CD14-positive monocyte (primary cell): ENCODE measurements around the gene INPP5A. TPM values are rescaled to one million over a fixed set of nuclear protein-coding genes. Genes with fewer than 3 reads are reported as not detected.
A peak's percentile ranks its signal among the peaks of the same experiment; 100 is the strongest.

Experiments
- DNase-seq, 3 donors: peaks; one replicate each; pipeline ENCODE4 v3.0.0-alpha.2; 2011 to 2022
- H2AFZ ChIP-seq: 2 replicates; pipeline ENCODE4 v1.6.0; 2012; ENCODE audit warnings: mild to moderate bottlenecking, low read depth, low read length, inconsistent platforms; ENCODE audit not compliant: insufficient read depth, poor library complexity, severe bottlenecking
- H3K27ac ChIP-seq, 2 donors: 1 replicate in 1 of 2; 2 replicates in 1 of 2; pipeline ENCODE4 v1.5.1; 2012 to 2013; ENCODE audit warnings: low read length in 2 of 2, control low read depth in 1 of 2, inconsistent platforms in 1 of 2, low read depth in 1 of 2, mild to moderate bottlenecking in 1 of 2
- H3K27me3 ChIP-seq, 2 donors: one replicate each; pipeline versions ENCODE4 v1.6.0 to v1.6.1; 2011 to 2013; ENCODE audit warnings: low read length in 2 of 2; ENCODE audit not compliant: control insufficient read depth in 2 of 2, insufficient read depth in 2 of 2
- H3K36me3 ChIP-seq, 2 donors: replicated peaks in 1 of 2; 1 replicate in 1 of 2; 2 replicates in 1 of 2; pipeline versions ENCODE4 v1.5.1 to v1.6.1; 2012 to 2013; ENCODE audit warnings: low read length in 2 of 2, control low read depth in 1 of 2, inconsistent platforms in 1 of 2, mild to moderate bottlenecking in 1 of 2; ENCODE audit not compliant: insufficient read depth in 2 of 2, control insufficient read depth in 1 of 2
- H3K4me1 ChIP-seq, 2 donors: 1 replicate in 1 of 2; 2 replicates in 1 of 2; pipeline versions ENCODE4 v1.5.1 to v1.6.1; 2012 to 2013; ENCODE audit warnings: low read length in 2 of 2, control low read depth in 1 of 2, inconsistent platforms in 1 of 2, mild to moderate bottlenecking in 1 of 2, moderate library complexity in 1 of 2; ENCODE audit not compliant: insufficient read depth in 2 of 2, control insufficient read depth in 1 of 2
- H3K4me2 ChIP-seq: replicated peaks from 2 replicates; pipeline ENCODE3; 2012; ENCODE audit warnings: low read length, moderate library complexity, mild to moderate bottlenecking; ENCODE audit not compliant: poor library complexity, severe bottlenecking; ENCODE audit errors: extremely low read depth
- H3K4me3 ChIP-seq, 3 experiments: fragments of 200-600 bp in 1 of 3; sonication (generic) in 1 of 3; replicated peaks in 1 of 3; 1 replicate in 2 of 3; 2 replicates in 1 of 3; pipeline ENCODE4 v1.5.1; 2011 to 2013; ENCODE audit warnings: low read length in 3 of 3, mild to moderate bottlenecking in 3 of 3, control low read depth in 2 of 3, low read depth in 2 of 3, inconsistent platforms in 1 of 3, moderate library complexity in 1 of 3
- H3K79me2 ChIP-seq: 2 replicates; pipeline ENCODE4 v1.6.0; 2012; ENCODE audit warnings: mild to moderate bottlenecking, control low read depth, inconsistent platforms, low read length, moderate library complexity; ENCODE audit not compliant: insufficient read depth
- H3K9ac ChIP-seq: 2 replicates; pipeline ENCODE4 v1.6.0; 2017; ENCODE audit warnings: low read length, mild to moderate bottlenecking; ENCODE audit not compliant: insufficient read depth, poor library complexity, severe bottlenecking
- H3K9me3 ChIP-seq, 2 donors: replicated peaks in 1 of 2; 1 replicate in 1 of 2; 2 replicates in 1 of 2; pipeline versions ENCODE4 v1.5.1 to v1.6.1; 2012 to 2013; ENCODE audit warnings: low read length in 2 of 2, control low read depth in 1 of 2; ENCODE audit not compliant: control insufficient read depth in 1 of 2, insufficient read depth in 1 of 2
- H4K20me1 ChIP-seq: 2 replicates; pipeline ENCODE4 v1.6.0; 2012; ENCODE audit warnings: mild to moderate bottlenecking, low read length, control low read depth, moderate library complexity; ENCODE audit not compliant: insufficient read depth
- H3K27ac Mint-ChIP-seq, 7 donors: one replicate each; pipeline ENCODE4 v1.8.0; 2020; ENCODE audit warnings: mild to moderate bottlenecking in 7 of 7, mixed read lengths in 7 of 7, moderate library complexity in 6 of 7, inconsistent platforms in 2 of 7
- H3K27me3 Mint-ChIP-seq, 3 donors: one replicate each; pipeline ENCODE4 v1.8.0; 2021 to 2022; ENCODE audit warnings: low read depth in 3 of 3, mild to moderate bottlenecking in 3 of 3, mixed read lengths in 3 of 3, moderate library complexity in 3 of 3, inconsistent platforms in 1 of 3
- H3K36me3 Mint-ChIP-seq, 2 donors: one replicate each; pipeline ENCODE4 v1.8.0; 2020; ENCODE audit warnings: mixed read lengths in 2 of 2, inconsistent platforms in 1 of 2, mild to moderate bottlenecking in 1 of 2
- H3K4me1 Mint-ChIP-seq: one replicate; pipeline ENCODE4 v1.8.0; 2020; ENCODE audit warnings: mild to moderate bottlenecking, mixed read lengths
- H3K4me3 Mint-ChIP-seq, 2 donors: one replicate each; pipeline ENCODE4 v1.8.0; 2020; ENCODE audit warnings: mild to moderate bottlenecking in 2 of 2, mixed read lengths in 2 of 2, moderate library complexity in 1 of 2
- H3K9me3 Mint-ChIP-seq, 7 donors: one replicate each; pipeline ENCODE4 v1.8.0; 2020 to 2022; ENCODE audit warnings: mixed read lengths in 7 of 7, mild to moderate bottlenecking in 6 of 7, moderate library complexity in 6 of 7, inconsistent platforms in 2 of 7
- WGBS: methylation state at CpG from one replicate; pipeline ENCODE4 v1.1.5; 2013; ENCODE audit warnings: missing lambda C conversion rate; ENCODE audit not compliant: insufficient coverage; 5-methylcytosine and 5-hydroxymethylcytosine counted together
- intact Hi-C, 2 donors: fragments of 100-400 bp; cut with micrococcal nuclease; formaldehyde crosslinking; loops; one replicate each; pipeline versions ENCODE4 v1.15.0 to v1.15.1; 2023
- polyA plus RNA-seq, 3 donors: library from polyadenylated mRNA; depleted of rRNA in 1 of 3; unstranded in 2 of 3; stranded (reverse) in 1 of 3; fragments of 300-500 nt in 2 of 3; fragments of >200 nt in 1 of 3; fragmentation: Illumina TruSeq in 2 of 3; gene quantifications; 1 replicate in 2 of 3; 2 replicates in 1 of 3; pipeline ENCODE4 v1.2.3, GENCODE V29; 2012 to 2021
- TF ChIP-seq, protein P1 (sequence below): fragments of 200-600 bp; IDR thresholded peaks from one replicate; pipeline ENCODE4 v1.8.0; 2022; ENCODE audit warnings: antibody characterized with exemption, mild to moderate bottlenecking

INPP5A gene
- polyA plus RNA-seq, 3 donors, result 0.87 to 17.2 (median 2.9) TPM

DNA sequence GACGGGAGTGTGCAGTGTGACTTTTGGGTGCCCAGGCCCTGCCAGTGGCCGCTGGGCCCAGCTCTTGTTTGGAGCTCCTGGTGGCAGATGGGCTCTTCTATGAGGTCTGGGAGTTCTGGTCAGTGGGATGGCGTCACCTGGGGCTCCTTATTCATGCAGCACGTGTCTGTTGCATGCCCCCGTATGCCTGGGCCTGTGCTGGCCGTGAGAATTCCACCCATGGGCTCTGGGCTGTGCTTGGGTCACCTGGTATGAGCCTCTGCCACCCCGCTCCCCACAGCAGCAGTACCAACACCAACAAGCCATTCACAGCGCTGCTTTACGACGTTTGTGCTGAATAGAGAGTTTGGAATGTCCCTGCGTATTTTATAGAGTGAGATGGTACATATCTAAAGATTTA lies 27.1 kb downstream of the INPP5A start:
- no peak for DNase-seq
- Mint-ChIP-seq H3K4me3 (no peak overlapping the region), H3K9me3 (peaks cover 0 to 2% (median 0%) of the 10 kb centered on the region in 7 donors), H3K36me3 (peaks cover 13 to 16% of the 10 kb centered on the region in 2 donors), H3K27me3 (peaks cover 0 to 2% (median 0%) of the 10 kb centered on the region in 3 donors), H3K4me1 (peaks cover 30% of the 10 kb centered on the region), H3K27ac (no peak overlapping the region)
- WGBS, result 96% methylated on average over 5 of the region's 11 CpGs
- Histone ChIP-seq H3K9me3 (no peaks in the 10 kb centered on the region), H3K27ac (no peak overlapping the region), H2AFZ (no peak overlapping the region), H4K20me1 (peaks cover 84% of the 10 kb centered on the region), H3K4me2 (no peak overlapping the region), H3K4me1 (peaks cover 19 to 23% of the 10 kb centered on the region in 2 donors), H3K4me3 (no peak overlapping the region), H3K9ac (no peak overlapping the region), H3K27me3 (no peaks in the 10 kb centered on the region), H3K36me3 (peaks cover 0 to 9% of the 10 kb centered on the region in 2 donors), H3K79me2 (peaks cover 94% of the 10 kb centered on the region)
- intact Hi-C loops, result no loop called here
- TF ChIP-seq, protein P1, sequence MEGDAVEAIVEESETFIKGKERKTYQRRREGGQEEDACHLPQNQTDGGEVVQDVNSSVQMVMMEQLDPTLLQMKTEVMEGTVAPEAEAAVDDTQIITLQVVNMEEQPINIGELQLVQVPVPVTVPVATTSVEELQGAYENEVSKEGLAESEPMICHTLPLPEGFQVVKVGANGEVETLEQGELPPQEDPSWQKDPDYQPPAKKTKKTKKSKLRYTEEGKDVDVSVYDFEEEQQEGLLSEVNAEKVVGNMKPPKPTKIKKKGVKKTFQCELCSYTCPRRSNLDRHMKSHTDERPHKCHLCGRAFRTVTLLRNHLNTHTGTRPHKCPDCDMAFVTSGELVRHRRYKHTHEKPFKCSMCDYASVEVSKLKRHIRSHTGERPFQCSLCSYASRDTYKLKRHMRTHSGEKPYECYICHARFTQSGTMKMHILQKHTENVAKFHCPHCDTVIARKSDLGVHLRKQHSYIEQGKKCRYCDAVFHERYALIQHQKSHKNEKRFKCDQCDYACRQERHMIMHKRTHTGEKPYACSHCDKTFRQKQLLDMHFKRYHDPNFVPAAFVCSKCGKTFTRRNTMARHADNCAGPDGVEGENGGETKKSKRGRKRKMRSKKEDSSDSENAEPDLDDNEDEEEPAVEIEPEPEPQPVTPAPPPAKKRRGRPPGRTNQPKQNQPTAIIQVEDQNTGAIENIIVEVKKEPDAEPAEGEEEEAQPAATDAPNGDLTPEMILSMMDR, result no peak

- Mint-ChIP-seq H3K27ac (peak overlapping the region in 2 of 7 donors; percentile 2 to 10), H3K36me3 (peaks cover 15 to 21% of the 10 kb centered on the region in 2 donors), H3K9me3 (peaks cover 0 to 2% (median 0%) of the 10 kb centered on the region in 7 donors), H3K4me1 (peaks cover 20% of the 10 kb centered on the region), H3K27me3 (peaks cover 0 to 2% (median 0%) of the 10 kb centered on the region in 3 donors), H3K4me3 (no peak overlapping the region)
- Histone ChIP-seq H3K27ac (no peak overlapping the region), H3K27me3 (no peaks in the 10 kb centered on the region), H3K9ac (no peak overlapping the region), H3K4me1 (peaks cover 14 to 21% of the 10 kb centered on the region in 2 donors), H3K79me2 (peaks cover 97% of the 10 kb centered on the region), H3K36me3 (peaks cover 0 to 9% of the 10 kb centered on the region in 2 donors), H3K9me3 (no peaks in the 10 kb centered on the region), H4K20me1 (peaks cover 84% of the 10 kb centered on the region), H3K4me2 (no peak overlapping the region), H2AFZ (no peak overlapping the region), H3K4me3 (no peak overlapping the region)
- intact Hi-C loops, result no loop called here
- no peak for DNase-seq
- TF ChIP-seq, protein P1, result no peak
- WGBS, result 97% methylated on average over 9 of the region's 12 CpGs
These were observed 28.1 kb downstream of the INPP5A start for GRCh38 chr10:132565516-132566209.
